HG02759 (cell line): Measurements from ENCODE around the gene FBN3.
"Not testable (repeated sequence)": the region's sequence is repeated elsewhere in the genome, so short reads cannot be mapped to it uniquely, and the experiment has no call there.

ENCODE experiments used
- ATAC-seq: cut with Tn5 transposase; IDR thresholded peaks from one replicate; pipeline ENCODE4 v1.9.1; 2021; ENCODE audit warnings: mild to moderate bottlenecking, moderate library complexity; ENCODE audit not compliant: unreplicated experiment

Gene FBN3

DNA sequence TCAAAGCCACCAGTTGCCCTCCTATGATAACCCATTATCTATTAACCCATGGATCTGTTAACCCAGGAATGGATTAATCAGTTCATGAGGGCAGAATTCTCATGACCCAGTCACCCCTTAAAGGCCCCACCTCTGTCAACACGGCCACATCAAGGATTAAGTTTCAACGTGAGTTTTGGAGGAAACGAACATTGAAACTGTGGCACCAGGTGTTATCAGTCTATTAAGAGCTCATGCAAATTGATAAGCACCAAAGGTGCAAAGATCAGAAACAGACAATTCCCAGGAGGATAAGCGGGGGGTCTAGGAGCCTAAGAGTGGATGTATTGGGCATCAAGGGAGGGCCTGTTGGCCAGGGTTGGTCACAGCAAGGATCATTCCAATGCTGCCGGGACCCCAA is 124.1 kb downstream of the FBN3 start:
- ATAC-seq: no peak

DNA sequence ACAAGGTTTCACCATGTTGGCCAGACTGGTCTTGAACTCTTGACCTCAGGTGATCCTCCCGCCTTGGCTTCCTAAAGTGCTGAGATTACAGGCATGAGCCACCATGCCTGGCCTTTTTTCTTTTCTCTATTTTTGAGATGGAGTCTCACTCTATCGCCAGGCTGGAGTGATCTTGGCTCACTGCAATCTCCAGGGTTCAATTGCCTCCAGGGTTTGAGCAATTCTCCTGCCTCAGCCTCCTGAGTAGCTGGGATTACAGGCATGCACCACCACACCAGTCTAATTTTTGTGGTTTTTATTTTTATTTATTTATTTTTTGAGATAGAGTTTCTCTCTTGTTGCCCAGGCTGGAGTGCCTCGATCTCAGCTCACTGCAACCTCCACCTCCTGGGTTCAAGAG is 125.1 kb downstream of the FBN3 start:
- not testable (repeated sequence) for ATAC-seq

DNA sequence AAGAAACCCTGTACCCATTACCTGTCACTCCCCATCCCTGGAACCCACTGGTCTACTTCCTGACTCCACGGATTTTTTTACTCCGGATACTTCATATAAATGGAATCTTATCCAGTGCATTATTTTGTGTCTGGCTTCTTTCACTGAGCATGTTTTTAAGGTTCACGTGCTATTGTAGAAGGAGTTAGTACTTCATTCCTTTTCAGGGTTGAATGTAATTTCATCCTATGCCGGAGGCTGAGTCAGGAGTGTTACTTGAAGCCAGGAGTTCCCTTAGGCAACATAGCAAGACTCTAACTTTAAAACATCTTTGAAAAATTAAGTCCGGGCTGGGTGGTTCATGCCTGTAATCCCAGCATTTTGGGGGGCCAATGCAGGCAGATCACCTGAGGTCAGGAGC is 126.0 kb downstream of the FBN3 start:
- ATAC-seq: no peak

DNA sequence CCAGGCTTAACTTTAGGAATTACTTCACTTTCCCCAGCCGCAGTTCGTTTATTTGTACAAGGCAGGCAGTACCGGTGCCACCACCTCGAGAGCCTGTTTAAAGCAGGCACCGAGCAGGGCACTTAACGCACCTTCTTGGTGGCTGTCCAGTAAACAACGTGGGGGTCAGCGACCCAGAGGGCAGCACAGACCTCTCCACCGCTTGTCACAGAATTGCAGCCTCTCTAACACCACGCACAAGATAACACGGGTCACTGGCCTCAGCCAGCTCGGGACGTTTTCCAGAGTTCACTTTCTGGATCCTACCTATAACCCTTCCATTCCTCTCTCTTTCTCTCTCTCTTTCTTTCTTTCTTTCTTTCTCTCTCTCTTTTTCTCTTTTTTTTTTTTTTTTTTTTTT is 127.1 kb downstream of the FBN3 start:
- no peak for ATAC-seq

DNA sequence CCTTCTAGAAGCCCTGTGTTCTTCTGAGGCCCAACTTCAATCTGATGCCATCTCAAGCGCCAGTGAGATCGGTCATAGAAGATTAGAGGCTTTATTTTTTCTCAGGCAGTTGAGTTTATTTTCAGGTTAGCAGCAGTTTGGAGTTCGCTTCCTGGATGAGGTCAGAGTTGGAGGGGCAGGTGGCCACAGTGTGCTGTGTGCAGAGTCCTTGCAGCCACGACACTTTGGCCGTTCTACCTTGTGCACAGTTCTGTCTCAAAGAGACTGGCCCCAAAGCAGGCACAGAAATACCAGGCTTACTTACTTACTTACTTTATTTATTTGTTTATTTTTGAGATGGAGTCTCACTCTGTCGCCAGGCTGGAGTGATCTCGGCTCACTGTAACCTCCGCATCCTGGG is 128.0 kb downstream of the FBN3 start:
- no peak for ATAC-seq

DNA sequence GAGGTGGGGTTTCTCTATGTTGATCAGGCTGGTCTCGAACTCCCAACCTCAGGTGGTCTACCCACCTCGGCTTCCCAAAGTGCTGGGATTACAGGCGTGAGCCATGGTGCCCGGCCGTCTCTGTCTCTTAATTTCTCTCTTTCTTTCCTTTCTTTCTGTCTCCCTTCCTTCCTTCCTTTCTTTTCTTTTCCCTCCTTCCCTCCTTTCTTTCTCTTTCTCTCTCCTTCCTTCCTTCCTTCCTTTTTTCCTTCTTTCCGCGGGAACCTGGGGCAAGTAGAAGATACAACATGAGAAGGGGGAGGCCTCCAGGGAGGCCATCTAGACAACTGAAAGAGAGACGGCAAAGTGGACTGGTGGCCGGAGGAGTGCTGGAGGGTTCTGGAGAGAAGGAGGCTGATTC is 128.7 kb downstream of the FBN3 start:
- no peak for ATAC-seq

DNA sequence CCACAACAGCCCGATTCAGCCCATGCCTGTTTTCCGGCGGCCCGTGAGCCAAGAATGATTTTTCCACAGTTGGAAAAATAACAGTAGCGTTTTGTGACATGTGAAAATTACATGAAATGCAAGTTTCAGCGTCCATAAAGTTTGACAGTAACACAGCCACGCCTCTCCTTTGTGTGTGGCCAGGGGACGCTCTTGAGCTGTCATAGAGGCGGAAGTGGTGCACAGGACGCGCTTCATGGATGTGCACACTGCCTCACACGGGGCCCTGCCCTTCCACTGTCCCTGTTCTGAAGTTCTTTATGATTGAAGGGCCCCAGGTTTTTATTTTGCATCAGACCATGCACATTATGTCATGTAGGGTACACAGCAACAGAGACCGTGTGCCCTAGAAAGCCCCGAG is 131.6 kb downstream of the FBN3 start:
- no peak for ATAC-seq
